Activated CD4-positive, alpha-beta T cell treated with anti-CD3 and anti-CD28 coated beads for 48 hours (primary cell): ENCODE data around the gene KRTAP10-12.

Experiments
- DNase-seq: peaks from one replicate; pipeline ENCODE4 v3.0.0-alpha.2; 2020

KRTAP10-12 gene

DNA sequence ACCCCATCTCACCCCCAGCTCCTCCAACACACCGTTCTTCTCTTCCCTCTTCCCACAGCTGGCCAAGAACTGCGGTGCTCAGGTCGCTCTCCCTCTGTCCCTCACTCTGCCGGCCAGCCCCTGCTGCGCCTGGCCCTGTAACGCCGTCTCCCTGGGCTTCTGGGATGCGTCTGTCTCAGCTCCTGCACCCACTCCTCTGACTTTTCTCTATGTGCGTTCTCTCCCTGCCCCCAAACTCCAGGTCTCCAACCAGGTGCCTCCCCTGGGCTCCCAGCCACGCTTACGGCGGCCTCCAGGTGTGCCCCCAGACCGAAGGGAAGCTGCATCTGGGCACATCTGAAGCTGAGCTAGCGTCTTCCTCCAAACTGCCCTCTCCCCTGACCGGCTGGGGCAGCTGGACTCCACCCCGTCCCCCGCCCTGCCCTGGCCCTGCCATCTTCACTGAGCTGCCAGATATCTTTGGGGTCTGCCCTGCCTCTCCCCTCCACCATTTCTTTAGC lies 2.6 kb downstream of the KRTAP10-12 start:
- DNase-seq = no peak

DNA sequence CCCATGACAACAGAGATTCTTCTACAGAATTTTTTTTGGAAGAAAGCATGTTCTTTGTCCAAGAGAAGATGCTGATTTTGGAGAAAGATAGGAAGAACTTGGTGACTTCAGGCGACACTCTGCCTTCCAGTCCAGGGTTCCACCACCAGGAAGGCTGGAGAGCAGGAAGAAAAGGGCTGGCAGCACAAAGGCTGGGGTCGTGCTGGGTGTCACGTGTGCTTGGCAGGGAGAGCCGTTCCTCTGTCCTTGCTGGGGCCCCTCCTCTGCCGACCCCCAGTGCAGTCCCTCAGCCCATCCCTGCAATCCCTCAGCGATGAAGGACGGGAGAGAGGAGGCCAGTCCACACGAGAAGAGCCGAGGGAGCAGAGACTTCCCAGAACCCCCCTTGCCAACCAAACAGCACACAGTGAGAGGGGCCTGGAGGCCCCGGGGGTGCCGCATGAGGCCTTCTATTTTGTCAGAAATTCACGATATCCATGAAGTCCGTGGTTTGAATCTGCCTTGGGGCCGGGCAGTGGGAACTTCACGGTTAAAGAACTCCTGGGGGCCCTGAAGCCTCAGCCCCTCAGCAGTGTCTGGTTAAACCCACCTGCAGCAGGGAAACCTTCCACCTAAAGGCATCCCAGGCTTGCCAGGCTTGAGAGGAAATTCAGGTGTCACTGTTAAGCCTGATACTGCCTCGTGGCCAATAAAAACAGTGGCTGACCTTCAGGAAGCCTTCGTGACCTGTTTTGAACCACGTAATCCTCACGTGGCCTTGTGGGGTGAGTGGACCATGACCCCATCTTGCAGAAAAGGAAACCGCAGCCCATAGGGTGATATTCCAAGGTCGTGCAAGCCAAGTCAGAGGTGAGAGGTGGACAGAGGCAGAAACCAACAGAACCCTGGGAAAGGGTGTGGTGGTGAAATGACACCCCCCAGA lies 3.4 kb downstream of the KRTAP10-12 start:
- DNase-seq = no peak

- no peak for DNase-seq
These were observed 4.0 kb downstream of the KRTAP10-12 start for GRCh38 chr21:44701023-44701400.

GRCh38 chr21:44701541-44701940 lies 4.6 kb downstream of the KRTAP10-12 start:
- no peak for DNase-seq

- no peak for DNase-seq
These were observed 5.4 kb downstream of the KRTAP10-12 start for GRCh38 chr21:44702111-44702972.

DNA sequence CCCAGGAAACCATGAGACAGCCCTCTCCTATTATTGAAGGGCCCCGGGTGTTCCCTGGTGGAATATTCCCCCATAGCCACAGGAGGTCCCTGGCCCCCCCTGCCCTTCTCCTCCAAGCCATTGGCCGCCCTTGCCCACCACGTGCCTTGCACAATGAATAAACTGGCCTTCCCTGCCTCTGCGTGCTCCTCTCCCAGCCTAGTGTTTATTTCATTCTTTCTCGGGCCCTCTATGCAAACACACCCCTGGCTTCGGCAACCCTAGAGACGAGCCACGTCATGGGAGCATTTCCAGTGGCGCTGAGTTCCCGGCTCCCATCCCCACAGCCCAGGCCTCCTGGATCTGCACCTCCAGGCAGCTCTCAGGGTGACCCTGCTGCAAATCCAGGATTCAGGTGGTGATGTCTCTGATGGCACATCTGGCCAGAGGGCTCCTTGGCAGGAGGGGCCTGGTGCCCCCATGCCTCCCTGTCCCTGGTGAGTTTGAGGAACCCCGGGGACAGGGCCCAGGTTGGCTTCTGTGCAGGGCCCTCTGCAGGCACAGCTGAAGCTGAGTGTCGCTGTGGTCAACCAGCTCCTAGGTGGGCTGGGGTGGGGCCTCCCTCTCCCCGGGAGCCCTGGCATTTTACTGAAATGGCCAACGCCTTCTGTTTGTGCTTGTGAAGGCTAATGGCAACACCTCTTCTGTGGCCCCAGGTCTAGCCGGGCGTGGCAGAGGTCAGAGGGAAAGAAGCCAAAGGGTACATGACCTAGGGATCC lies 6.2 kb downstream of the KRTAP10-12 start:
- no peak for DNase-seq

DNA sequence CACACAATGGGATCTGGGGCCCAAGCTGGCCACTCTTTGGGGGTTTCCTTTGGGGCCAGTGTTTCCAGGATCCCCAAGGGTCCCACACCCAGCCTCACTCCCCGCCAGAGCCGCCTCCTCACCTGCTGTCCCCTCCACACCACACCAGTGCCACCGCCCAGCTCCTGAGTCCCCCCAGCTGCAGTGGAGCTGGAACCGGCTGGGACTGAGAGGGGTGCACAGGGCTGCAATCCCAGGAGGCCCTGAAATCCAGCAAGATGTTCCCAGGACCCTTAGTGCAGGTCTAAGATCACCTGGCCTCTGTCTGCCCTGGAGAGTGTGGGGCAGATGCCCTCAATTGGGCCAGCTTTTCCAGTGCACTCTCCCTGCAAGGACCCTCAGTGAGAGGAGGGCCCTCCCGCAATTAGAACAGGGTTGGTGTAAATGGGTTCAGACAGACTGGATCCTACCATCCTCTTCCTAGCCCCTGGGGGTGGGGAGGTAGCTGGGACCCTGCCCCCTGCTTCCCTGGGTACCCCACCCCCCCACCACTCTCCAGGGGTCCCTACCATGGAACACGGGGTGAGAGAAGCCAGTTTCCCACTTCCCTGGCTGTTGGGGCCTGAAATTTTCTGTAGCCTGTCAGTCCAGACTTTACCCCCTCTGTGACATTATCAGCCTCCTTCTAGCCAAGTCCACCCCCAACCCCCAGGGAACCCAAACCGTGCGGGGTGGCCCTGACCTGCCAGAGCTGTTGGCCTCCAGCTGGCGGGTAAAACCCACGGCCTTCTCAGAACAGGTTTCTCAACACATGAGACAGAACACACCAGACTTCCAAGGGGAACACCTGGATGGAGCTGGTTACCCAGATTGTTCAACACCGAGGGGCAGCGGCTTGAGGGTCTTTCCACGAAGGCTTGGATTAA lies 7.0 kb downstream of the KRTAP10-12 start:
- DNase-seq = no peak

- no peak for DNase-seq
These were observed 7.6 kb downstream of the KRTAP10-12 start for GRCh38 chr21:44704636-44705001.

DNA sequence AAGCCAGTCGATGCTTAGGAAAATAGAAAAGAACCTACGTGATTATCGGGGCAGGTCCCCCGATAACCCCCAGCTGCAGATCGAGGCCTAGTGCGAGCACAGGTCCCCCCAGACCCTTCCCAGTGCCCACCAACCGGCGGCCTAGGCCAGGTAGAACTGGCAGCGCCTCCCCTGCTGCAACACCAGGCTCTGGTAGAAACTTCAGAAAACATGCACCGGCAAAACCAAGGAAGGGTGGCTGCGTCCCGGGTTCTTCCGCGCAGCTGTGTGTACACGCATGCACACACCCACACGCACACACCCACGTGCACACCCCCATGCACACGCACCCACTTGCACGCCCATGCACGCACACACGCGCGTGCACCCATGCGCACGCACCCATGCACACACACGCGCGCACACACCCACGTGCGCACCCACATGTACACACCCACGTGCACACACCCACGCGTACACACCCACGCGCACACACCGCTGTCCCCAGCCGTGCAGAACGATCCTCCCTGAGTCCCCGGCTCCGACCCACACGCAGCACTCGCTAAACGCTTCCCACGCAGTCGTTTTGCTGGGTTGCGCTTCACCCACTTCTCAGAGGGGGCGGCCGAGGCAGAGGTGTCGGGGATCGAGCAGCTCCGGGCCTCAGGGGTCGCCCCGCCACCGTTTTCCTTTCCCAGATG lies 9.2 kb downstream of the KRTAP10-12 start:
- DNase-seq = no peak

DNA sequence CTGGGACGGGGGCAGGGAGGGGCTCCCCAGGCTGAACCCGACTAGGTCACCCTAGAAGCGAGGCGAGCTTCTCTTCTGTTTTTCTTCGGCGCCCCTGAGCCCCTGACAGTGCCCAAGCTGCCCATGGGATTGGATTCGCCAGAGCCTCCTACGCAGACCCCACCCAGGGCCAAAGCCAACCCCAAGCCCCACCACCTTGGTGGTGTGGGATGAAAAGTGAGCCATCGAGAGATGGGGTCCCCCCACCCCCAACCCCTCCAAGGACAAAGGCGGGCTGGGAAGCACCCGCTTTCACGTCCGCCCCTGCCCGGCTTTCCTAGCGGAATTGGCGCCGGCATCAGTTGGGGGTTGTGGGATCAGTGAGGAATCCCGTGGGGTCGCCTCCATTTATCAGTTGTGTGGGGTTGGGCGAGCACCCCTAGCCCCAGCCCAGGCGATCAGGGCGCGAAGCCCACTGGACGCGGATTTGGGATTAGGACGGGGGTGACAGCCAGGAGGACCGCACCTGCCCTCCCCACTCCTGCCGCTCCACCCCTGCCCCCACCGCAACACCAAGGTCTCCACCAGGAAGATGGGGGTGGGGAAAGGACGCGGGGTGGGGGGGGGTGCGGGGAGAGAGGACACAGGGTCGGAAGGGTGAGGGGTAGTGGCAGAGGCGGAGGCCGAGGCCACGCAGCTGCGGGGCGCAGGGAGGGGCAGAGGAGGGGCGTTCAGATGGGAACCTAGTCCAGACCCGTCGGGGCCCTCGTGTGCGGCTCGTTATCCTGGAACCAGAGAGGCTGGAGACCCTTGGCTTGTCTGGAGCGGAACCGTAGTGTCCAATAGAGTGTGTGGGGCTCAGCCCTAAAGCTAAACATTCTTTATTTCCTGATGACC lies 10.0 kb downstream of the KRTAP10-12 start:
- no peak for DNase-seq

DNA sequence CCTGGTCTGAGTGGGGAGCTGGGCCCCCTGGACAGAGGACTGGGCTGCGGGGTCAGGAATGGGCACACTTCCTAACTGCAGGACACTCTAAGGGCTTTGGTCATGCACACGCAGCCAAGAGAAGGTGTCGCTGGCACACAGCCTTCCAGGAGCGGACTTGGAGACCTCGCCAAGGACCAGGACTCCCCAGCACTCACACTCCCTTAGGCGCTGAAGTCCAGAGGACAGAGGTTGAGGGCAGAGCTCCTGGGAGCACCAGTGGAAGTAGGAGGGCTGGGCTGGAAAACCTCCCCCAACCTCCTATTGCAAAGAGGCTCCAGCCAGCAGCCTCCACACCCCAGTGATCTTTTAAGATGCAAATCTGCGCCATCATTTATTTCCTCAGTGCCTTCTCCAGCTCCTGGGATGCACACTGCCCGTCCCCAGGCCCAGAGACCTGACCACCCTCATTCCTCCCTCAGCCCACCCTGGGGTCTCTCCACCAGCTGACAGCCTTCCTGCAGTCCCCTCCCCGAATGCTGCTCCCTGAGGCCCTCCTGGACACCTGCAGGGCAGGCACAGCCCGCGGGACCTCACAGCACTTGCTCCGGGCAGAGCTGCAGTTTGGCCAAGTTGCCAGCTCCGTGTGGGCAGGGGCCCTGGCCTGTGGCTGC lies 11.4 kb downstream of the KRTAP10-12 start:
- no peak for DNase-seq

DNA sequence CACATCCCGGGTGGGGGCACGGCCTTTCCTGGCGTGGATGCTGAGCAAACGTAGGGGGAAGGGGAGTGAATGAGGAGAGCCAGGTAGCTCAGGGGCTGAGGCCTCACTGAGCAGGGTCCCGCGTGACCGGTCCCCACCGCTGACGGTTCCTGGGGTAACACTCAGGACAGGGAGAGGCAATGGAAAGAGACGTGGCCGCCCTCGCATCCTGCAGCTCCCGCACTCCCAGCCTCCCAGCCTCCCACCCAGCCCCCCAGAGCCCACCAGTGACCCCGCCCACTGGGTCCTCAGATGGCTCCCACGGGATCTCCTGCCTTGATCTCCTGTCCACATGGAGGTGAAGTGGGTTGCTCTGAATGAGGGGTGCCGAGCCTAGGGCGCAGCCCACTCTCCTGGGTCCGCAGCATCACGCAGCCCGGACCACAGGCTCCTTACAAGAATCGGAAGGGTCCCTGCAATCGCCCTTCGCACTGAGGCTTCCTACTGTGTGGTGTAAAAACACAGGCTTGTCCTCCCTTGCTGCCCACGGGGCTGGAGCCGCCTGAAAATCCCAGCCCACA lies 12.0 kb downstream of the KRTAP10-12 start:
- no peak for DNase-seq

- no peak for DNase-seq
These were observed 12.7 kb downstream of the KRTAP10-12 start for GRCh38 chr21:44709426-44710293.

DNA sequence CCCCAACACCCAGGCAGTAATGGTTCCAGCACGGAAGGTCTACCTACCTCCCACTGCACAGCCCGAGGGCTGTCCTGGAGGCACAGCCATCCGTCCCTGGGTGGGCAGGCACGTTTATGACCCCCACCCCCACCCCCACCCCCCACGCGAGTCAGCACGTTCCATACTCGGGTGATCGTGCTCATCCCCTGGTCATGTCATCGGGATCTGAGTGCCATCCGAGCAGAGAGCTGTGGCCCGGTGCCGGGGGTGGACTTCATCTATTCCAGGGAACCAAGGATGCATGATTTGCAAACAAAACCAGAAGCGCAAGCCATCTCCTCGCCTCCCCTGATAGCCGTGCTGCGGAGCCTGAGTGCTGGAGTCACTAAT lies 13.3 kb downstream of the KRTAP10-12 start:
- DNase-seq = no peak

GRCh38 chr21:44710756-44711326 lies 13.9 kb downstream of the KRTAP10-12 start:
- DNase-seq = no peak

- no peak for DNase-seq
These were observed 14.6 kb downstream of the KRTAP10-12 start, which contains the start of gene TSPEAR for GRCh38 chr21:44711327-44712202. TSS of gene TSPEAR (minus strand) at chr21:44711572. CDS start at chr21:44711514, 58 bp downstream.
